DMS 273 (cell line): ENCODE data around the gene SESN1.
"Not testable (repeated sequence)": the region's sequence is repeated elsewhere in the genome, so short reads cannot be mapped to it uniquely, and the experiment has no call there.

ENCODE experiments used
- DNase-seq: peaks from one replicate; lab custom pipeline; 2025; ENCODE audit not compliant: unreplicated experiment; lab: John Stamatoyannopoulos, UW

Gene SESN1

GRCh38 chr6:109094416-109095035, at the start of gene SESN1:
SESN1 (minus strand) TSS chr6:109094846; CDS start chr6:109094073, 773 bp downstream.
- DNase-seq = peak; percentile 100

- DNase-seq = no peak
Observed at GRCh38 chr6:109143191-109143590, 48.5 kb upstream of the SESN1 start.

- not testable (repeated sequence) for DNase-seq
Observed at GRCh38 chr6:109142067-109142466, 47.4 kb upstream of the SESN1 start.

- no peak for DNase-seq
Observed at GRCh38 chr6:109139109-109139508, 44.5 kb upstream of the SESN1 start.

- DNase-seq = not testable (repeated sequence)
Observed at GRCh38 chr6:109136530-109136929, 41.9 kb upstream of the SESN1 start.

- not testable (repeated sequence) for DNase-seq
Observed at GRCh38 chr6:109136039-109136438, 41.4 kb upstream of the SESN1 start.

- DNase-seq = not testable (repeated sequence)
Observed at GRCh38 chr6:109135600-109135999, 41.0 kb upstream of the SESN1 start.

GRCh38 chr6:109130065-109130464, 35.4 kb upstream of the SESN1 start:
- DNase-seq = no peak

- no peak for DNase-seq
Observed at GRCh38 chr6:109125504-109125903, 30.9 kb upstream of the SESN1 start.

- DNase-seq = no peak
Observed at GRCh38 chr6:109124219-109124618, 29.6 kb upstream of the SESN1 start.

- DNase-seq = no peak
Observed at GRCh38 chr6:109121411-109121810, 26.8 kb upstream of the SESN1 start.

- no peak for DNase-seq
Observed at GRCh38 chr6:109118871-109119354, 24.3 kb upstream of the SESN1 start.

- DNase-seq = peak; percentile 27
Observed at GRCh38 chr6:109118337-109118736, 23.7 kb upstream of the SESN1 start.

- DNase-seq = no peak
Observed at GRCh38 chr6:109117346-109118035, 22.8 kb upstream of the SESN1 start.

- not testable (repeated sequence) for DNase-seq
Observed at GRCh38 chr6:109112663-109113062, 18.0 kb upstream of the SESN1 start.

GRCh38 chr6:109109663-109110062, 15.0 kb upstream of the SESN1 start:
- not testable (repeated sequence) for DNase-seq

- no peak for DNase-seq
Observed at GRCh38 chr6:109105681-109106080, 11.0 kb upstream of the SESN1 start.

- no peak for DNase-seq
Observed at GRCh38 chr6:109104512-109104911, 9.9 kb upstream of the SESN1 start.

GRCh38 chr6:109103942-109104341, 9.3 kb upstream of the SESN1 start:
- DNase-seq = no peak

GRCh38 chr6:109102762-109103161, 8.1 kb upstream of the SESN1 start:
- DNase-seq = no peak

GRCh38 chr6:109097661-109098060, 3.0 kb upstream of the SESN1 start:
- no peak for DNase-seq

GRCh38 chr6:109096208-109096607, 1.6 kb upstream of the SESN1 start:
- peak; percentile 48 for DNase-seq

GRCh38 chr6:109095835-109096084, 1.1 kb upstream of the SESN1 start:
- no peak for DNase-seq
